ENCODE data around the gene ZNF256. TPM values are rescaled to one million over a fixed set of nuclear protein-coding genes. Genes with fewer than 3 reads are reported as not detected.
"Not testable (repeated sequence)": the region's sequence is repeated elsewhere in the genome, so short reads cannot be mapped to it uniquely, and the experiment has no call there.

The ZNF256 gene
- total and polyA plus RNA-seq, 9 of the 15 experiments (the other 6 are each of a cell fraction or from before 2014, with no cell fraction given) = 0.07 to 0.36 (median 0.21) TPM; not detected in 1

GRCh38 chr19:57916168-57916995, 31.1 kb downstream of the ZNF256 start, which contains the start of gene ZNF417 (continued):
- TF ChIP-seq CREB3L1 (IDR thresholded peaks at IDR 0.05; ENCODE audit: borderline replicate concordance, low read depth) (peak; percentile 99), TRIM24 (IDR thresholded peaks at IDR 0.05) (peak; percentile 38 to 44; a peak in 2 of 4 replicates), EP400 (IDR thresholded peaks at IDR 0.05) (peak; percentile 89), ELF2 (CRISPR knock-in tag; IDR thresholded peaks at IDR 0.05) (peak; percentile 51; the same call in 1 of the 2 replicates), NR2C2 (tag; IDR thresholded peaks at IDR 0.05) (peak; percentile 86), SRF (CRISPR knock-in tag; IDR thresholded peaks at IDR 0.05) (peak in 1 of 2 experiments; percentile 41; a peak in 2 of 4 replicates), HCFC1 (IDR thresholded peaks at IDR 0.05; ENCODE audit: low read depth, low read length) (peak; percentile 92), NBN (IDR thresholded peaks at IDR 0.05; ENCODE audit: low read depth) (0 out of 2 replicates have a peak, but pooled peaks have one; percentile 65), KDM1A (IDR thresholded peaks at IDR 0.05) (peak; percentile 84 to 85; a peak in 3 of 4 replicates), NR2C1 (IDR thresholded peaks at IDR 0.05) (peak; percentile 80), NR2C1 (tag; IDR thresholded peaks at IDR 0.05) (peak; percentile 88), SP1 (CRISPR knock-in tag; IDR thresholded peaks at IDR 0.05) (peak; percentile 44; the same call in 1 of the 2 replicates)
- TF ChIP-seq NR2C2 (CRISPR knock-in tag; IDR thresholded peaks at IDR 0.05) = not testable (repeated sequence)

Data from K562 (cell line).